Vagina (tissue), 2 donors: ENCODE results near the gene IFNLR1.

ENCODE experiments used
- CTCF ChIP-seq, 3 experiments: fragments of 450-650 bp in 2 of 3; fragments of 200-600 bp in 1 of 3; sonication (generic) in 1 of 3; IDR thresholded peaks; one replicate each; pipeline ENCODE4 v1.5.1; 2017 to 2019; ENCODE audit warnings: antibody characterized with exemption in 3 of 3, mild to moderate bottlenecking in 2 of 3, moderate library complexity in 2 of 3
- POLR2A ChIP-seq, 2 donors: fragments of 450-650 bp; IDR thresholded peaks; one replicate each; pipeline ENCODE4 v1.6.1; 2017; ENCODE audit warnings: antibody characterized with exemption in 2 of 2, mild to moderate bottlenecking in 2 of 2, moderate library complexity in 2 of 2

GRCh38 chr1:24107462-24108138, 79.5 kb downstream of the IFNLR1 start:
- TF ChIP-seq CTCF (IDR thresholded peaks at IDR 0.05): no peak
- no peak for TF ChIP-seq POLR2A (IDR thresholded peaks at IDR 0.05)
